SK-N-SH treated with all-trans-retinoic acid at 6 μM for 48 hours (cell line): ENCODE measurements around the gene INAFM1.

Experiments
- ATAC-seq: fragments of 200-7000 bp; cut with Tn5 transposase; 3 replicates; pipeline ENCODE4 v1.9.1; 2020; ENCODE audit warnings: mild to moderate bottlenecking, moderate library complexity
- ARNTL ChIP-seq: fragments of 450-650 bp; formaldehyde crosslinking; IDR thresholded peaks from 2 replicates; pipeline ENCODE4 v1.5.0; 2020; ENCODE audit warnings: low read depth, mild to moderate bottlenecking, moderate library complexity, borderline replicate concordance
- BACH2 ChIP-seq: fragments of 250-450 bp; sonication (Bioruptor Pico); IDR thresholded peaks from 2 replicates; pipeline ENCODE4 v1.9.0; 2021; ENCODE audit warnings: mild to moderate bottlenecking, borderline replicate concordance
- CREB5 ChIP-seq: fragments of 250-450 bp; sonication (Bioruptor Pico); IDR thresholded peaks from 2 replicates; pipeline ENCODE4 v1.5.1; 2020; ENCODE audit warnings: low read depth, mild to moderate bottlenecking, moderate library complexity
- CSDC2 ChIP-seq: fragments of 250-450 bp; sonication (Bioruptor Pico); IDR thresholded peaks from 2 replicates; pipeline ENCODE4 v1.5.0; 2020; ENCODE audit warnings: mild to moderate bottlenecking, moderate library complexity
- CSRNP3 ChIP-seq: fragments of 250-450 bp; sonication (Bioruptor Pico); IDR thresholded peaks from 2 replicates; pipeline ENCODE4 v1.5.1; 2021; ENCODE audit warnings: mild to moderate bottlenecking, moderate library complexity
- ESRRG ChIP-seq: fragments of 250-450 bp; sonication (Bioruptor Pico); IDR thresholded peaks from 2 replicates; pipeline ENCODE4 v1.6.1; 2021; ENCODE audit warnings: mild to moderate bottlenecking
- GLIS3 ChIP-seq: fragments of 250-450 bp; sonication (Bioruptor Pico); IDR thresholded peaks from 2 replicates; pipeline ENCODE4 v1.5.0; 2020; ENCODE audit warnings: mild to moderate bottlenecking, moderate library complexity
- ISL1 ChIP-seq: fragments of 250-450 bp; sonication (Bioruptor Pico); IDR thresholded peaks from 2 replicates; pipeline ENCODE4 v2.1.2; 2022; ENCODE audit warnings: mild to moderate bottlenecking, moderate library complexity
- OSR1 ChIP-seq: fragments of 250-450 bp; sonication (Bioruptor Pico); IDR thresholded peaks from 2 replicates; pipeline ENCODE4 v1.8.0; 2022; ENCODE audit warnings: moderate library complexity, mild to moderate bottlenecking, inconsistent platforms
- PATZ1 ChIP-seq: fragments of 250-450 bp; sonication (Bioruptor Pico); IDR thresholded peaks from 2 replicates; pipeline ENCODE4 v1.8.0; 2020; ENCODE audit warnings: mild to moderate bottlenecking, moderate library complexity, borderline replicate concordance
- POU6F1 ChIP-seq: fragments of 250-450 bp; sonication (Bioruptor Pico); IDR thresholded peaks from 2 replicates; pipeline ENCODE4 v1.8.0; 2021; ENCODE audit warnings: low read depth, mild to moderate bottlenecking, moderate library complexity, borderline replicate concordance
- PPARA ChIP-seq: fragments of 250-450 bp; sonication (Bioruptor Pico); IDR thresholded peaks from 2 replicates; pipeline ENCODE4 v1.5.0; 2020; ENCODE audit warnings: mild to moderate bottlenecking, borderline replicate concordance
- RARB ChIP-seq: fragments of 250-450 bp; sonication (Bioruptor Pico); IDR thresholded peaks from 2 replicates; pipeline ENCODE4 v1.8.0; 2021; ENCODE audit warnings: mild to moderate bottlenecking, moderate library complexity
- SNAI2 ChIP-seq: fragments of 250-450 bp; sonication (Bioruptor Pico); IDR thresholded peaks from 2 replicates; pipeline ENCODE4 v1.5.0; 2020; ENCODE audit warnings: mild to moderate bottlenecking, moderate library complexity
- TCF4 ChIP-seq: fragments of 250-450 bp; sonication (Bioruptor Pico); IDR thresholded peaks from 2 replicates; pipeline ENCODE4 v1.8.0; 2021; ENCODE audit warnings: mild to moderate bottlenecking, moderate library complexity, borderline replicate concordance
- TOX ChIP-seq: fragments of 250-450 bp; sonication (Bioruptor Pico); IDR thresholded peaks from 2 replicates; pipeline ENCODE4 v1.8.0; 2021; ENCODE audit warnings: mild to moderate bottlenecking, moderate library complexity, borderline replicate concordance
- TSHZ2 ChIP-seq: fragments of 250-450 bp; sonication (Bioruptor Pico); IDR thresholded peaks from 2 replicates; pipeline ENCODE4 v1.5.0; 2020; ENCODE audit warnings: mild to moderate bottlenecking, moderate library complexity
- ZFP3 ChIP-seq: fragments of 250-450 bp; sonication (Bioruptor Pico); IDR thresholded peaks from 2 replicates; pipeline ENCODE4 v1.5.0; 2020; ENCODE audit warnings: mild to moderate bottlenecking, moderate library complexity
- ZFP30 ChIP-seq: fragments of 450-650 bp; formaldehyde crosslinking; IDR thresholded peaks from 2 replicates; pipeline ENCODE4 v1.5.0; 2022; ENCODE audit warnings: mild to moderate bottlenecking, moderate library complexity
- ZNF565 ChIP-seq: fragments of 450-650 bp; formaldehyde crosslinking; conservative IDR thresholded peaks from 2 replicates; pipeline ENCODE4 v1.5.0; 2020; ENCODE audit warnings: low read depth, mild to moderate bottlenecking, moderate library complexity
- ZNF70 ChIP-seq: fragments of 450-650 bp; formaldehyde crosslinking; IDR thresholded peaks from 2 replicates; pipeline ENCODE4 v1.5.0; 2020; ENCODE audit warnings: mild to moderate bottlenecking, moderate library complexity
- ZNF8 ChIP-seq: fragments of 450-650 bp; formaldehyde crosslinking; IDR thresholded peaks from 2 replicates; pipeline ENCODE4 v1.5.0; 2020; ENCODE audit warnings: mild to moderate bottlenecking, moderate library complexity

INAFM1 gene

GRCh38 chr19:47323872-47324271, 49.2 kb downstream of the INAFM1 start:
- no peak for ATAC-seq
- TF ChIP-seq TCF4 (CRISPR knock-in tag) (no peak), ZNF565 (CRISPR knock-in tag) (no peak), RARB (CRISPR knock-in tag) (no peak), ZFP30 (CRISPR knock-in tag) (no peak), TOX (CRISPR knock-in tag) (no peak), ZFP3 (CRISPR knock-in tag) (no peak), OSR1 (CRISPR knock-in tag) (no peak), CREB5 (no peak), ESRRG (CRISPR knock-in tag) (no peak), POU6F1 (CRISPR knock-in tag) (no peak), ISL1 (no peak), GLIS3 (no peak), TSHZ2 (CRISPR knock-in tag) (no peak), PPARA (no peak), CSRNP3 (CRISPR knock-in tag) (no peak), ZNF70 (CRISPR knock-in tag) (no peak), PATZ1 (CRISPR knock-in tag) (no peak), BACH2 (CRISPR knock-in tag) (no peak), ZNF8 (no peak), CSDC2 (CRISPR knock-in tag) (no peak)

GRCh38 chr19:47324502-47324901, 49.8 kb downstream of the INAFM1 start:
- ATAC-seq = no peak
- TF ChIP-seq CSDC2 (CRISPR knock-in tag) = no peak
- no peak for TF ChIP-seq ZNF70 (CRISPR knock-in tag)
- TF ChIP-seq OSR1 (CRISPR knock-in tag) = no peak
- no peak for TF ChIP-seq TOX (CRISPR knock-in tag)
- TF ChIP-seq TCF4 (CRISPR knock-in tag) = no peak
- TF ChIP-seq ARNTL (CRISPR knock-in tag) = no peak
- TF ChIP-seq RARB (CRISPR knock-in tag) = no peak
- no peak for TF ChIP-seq CSRNP3 (CRISPR knock-in tag)
- no peak for TF ChIP-seq ZFP3 (CRISPR knock-in tag)
- no peak for TF ChIP-seq ZNF565 (CRISPR knock-in tag)
- no peak for TF ChIP-seq ISL1
- TF ChIP-seq ZNF8 = no peak
- no peak for TF ChIP-seq PATZ1 (CRISPR knock-in tag)
- TF ChIP-seq ESRRG (CRISPR knock-in tag) = no peak
- TF ChIP-seq ZFP30 (CRISPR knock-in tag) = no peak
- no peak for TF ChIP-seq SNAI2 (CRISPR knock-in tag)
- TF ChIP-seq TSHZ2 (CRISPR knock-in tag) = no peak
